ENCODE measurements around the gene TTC34.

The TTC34 gene

GRCh38 chr1:2604156-2604843 is 197.2 kb downstream of the TTC34 start:
- no peak for TF ChIP-seq CTCF (IDR thresholded peaks at IDR 0.05; ENCODE audit: extremely low read depth, insufficient read depth, missing control alignments)
- no peak for DNase-seq (ENCODE audit: low spot score)
- in situ Hi-C loops (cut with MboI; ENCODE audit: low pct_unique_long_range_greater_than_20kb, low sequenced_read_pairs, unreplicated experiment) = no loop called here

- no peak for TF ChIP-seq CTCF (IDR thresholded peaks at IDR 0.05; ENCODE audit: extremely low read depth, insufficient read depth, missing control alignments)
- in situ Hi-C loops (cut with MboI; ENCODE audit: low pct_unique_long_range_greater_than_20kb, low sequenced_read_pairs, unreplicated experiment) = no loop called here
Observed at GRCh38 chr1:2603521-2604155, 197.9 kb downstream of the TTC34 start.

GRCh38 chr1:2602866-2603520 is 198.5 kb downstream of the TTC34 start:
- in situ Hi-C loops (cut with MboI; ENCODE audit: low pct_unique_long_range_greater_than_20kb, low sequenced_read_pairs, unreplicated experiment) = no loop called here
- DNase-seq (ENCODE audit: low spot score) = no peak
- TF ChIP-seq CTCF (IDR thresholded peaks at IDR 0.05; ENCODE audit: extremely low read depth, insufficient read depth, missing control alignments) = no peak

More at GRCh38 chr1:2603521-2604155, 197.9 kb downstream of the TTC34 start:
- DNase-seq (ENCODE audit: low spot score) = no peak

DNA sequence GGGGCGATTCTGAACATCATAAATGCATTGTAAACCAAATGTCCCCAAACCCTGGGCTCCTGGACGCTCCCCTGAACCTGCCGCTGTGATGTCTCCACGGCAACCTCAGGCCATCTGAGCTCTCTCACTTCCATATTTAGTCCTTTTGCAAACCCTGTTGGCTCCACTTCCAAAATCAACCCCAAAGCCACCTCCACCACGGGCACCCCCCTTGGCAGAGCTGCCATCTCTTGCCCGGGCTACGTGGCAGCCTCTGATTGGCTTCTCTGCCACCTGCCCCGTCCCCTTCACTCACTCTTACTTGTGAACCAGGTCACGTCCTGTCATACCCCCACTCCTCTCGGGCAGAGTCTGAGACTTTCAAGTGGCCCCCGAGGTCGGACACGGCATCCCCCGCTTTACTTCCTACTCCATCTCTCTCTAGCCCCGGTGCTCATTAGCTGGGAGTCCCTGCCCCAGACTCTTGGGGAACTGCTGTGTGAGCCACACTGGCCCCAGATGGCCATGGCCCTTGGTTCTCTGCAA is 199.1 kb downstream of the TTC34 start:
- no peak for TF ChIP-seq CTCF (IDR thresholded peaks at IDR 0.05; ENCODE audit: extremely low read depth, insufficient read depth, missing control alignments)
- no peak for DNase-seq (ENCODE audit: low spot score)
- in situ Hi-C loops (cut with MboI; ENCODE audit: low pct_unique_long_range_greater_than_20kb, low sequenced_read_pairs, unreplicated experiment) = no loop called here

DNA sequence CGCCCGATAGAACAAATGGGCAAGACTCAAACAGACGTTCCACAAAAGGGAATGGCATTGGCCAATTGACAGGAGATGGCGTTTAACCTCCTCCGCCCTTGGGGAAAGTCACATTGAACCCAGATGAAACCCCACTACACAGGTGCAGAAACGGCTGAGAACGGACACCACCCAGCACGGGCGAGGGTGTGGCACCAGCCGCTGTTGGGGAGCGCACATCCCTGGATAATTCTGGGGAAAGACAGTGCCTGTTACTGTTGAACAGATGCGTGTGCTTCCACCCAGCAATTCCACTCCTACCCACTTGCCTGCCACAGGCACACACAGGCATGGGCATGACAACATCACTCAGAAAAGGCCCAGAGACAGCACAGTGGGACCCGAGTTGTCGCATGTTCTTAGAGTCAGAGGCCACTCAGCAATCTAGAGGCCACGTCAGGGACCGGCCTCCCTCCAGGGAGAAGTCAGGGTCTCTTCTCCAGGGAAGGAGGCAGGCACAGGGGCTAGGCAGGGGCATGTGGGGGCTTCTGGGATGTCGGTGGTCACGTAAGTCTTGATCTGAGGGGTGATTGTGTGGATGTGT is 199.7 kb downstream of the TTC34 start:
- no peak for TF ChIP-seq CTCF (IDR thresholded peaks at IDR 0.05; ENCODE audit: extremely low read depth, insufficient read depth, missing control alignments)
- no peak for DNase-seq (ENCODE audit: low spot score)
- in situ Hi-C loops (cut with MboI; ENCODE audit: low pct_unique_long_range_greater_than_20kb, low sequenced_read_pairs, unreplicated experiment) = no loop called here

DNA sequence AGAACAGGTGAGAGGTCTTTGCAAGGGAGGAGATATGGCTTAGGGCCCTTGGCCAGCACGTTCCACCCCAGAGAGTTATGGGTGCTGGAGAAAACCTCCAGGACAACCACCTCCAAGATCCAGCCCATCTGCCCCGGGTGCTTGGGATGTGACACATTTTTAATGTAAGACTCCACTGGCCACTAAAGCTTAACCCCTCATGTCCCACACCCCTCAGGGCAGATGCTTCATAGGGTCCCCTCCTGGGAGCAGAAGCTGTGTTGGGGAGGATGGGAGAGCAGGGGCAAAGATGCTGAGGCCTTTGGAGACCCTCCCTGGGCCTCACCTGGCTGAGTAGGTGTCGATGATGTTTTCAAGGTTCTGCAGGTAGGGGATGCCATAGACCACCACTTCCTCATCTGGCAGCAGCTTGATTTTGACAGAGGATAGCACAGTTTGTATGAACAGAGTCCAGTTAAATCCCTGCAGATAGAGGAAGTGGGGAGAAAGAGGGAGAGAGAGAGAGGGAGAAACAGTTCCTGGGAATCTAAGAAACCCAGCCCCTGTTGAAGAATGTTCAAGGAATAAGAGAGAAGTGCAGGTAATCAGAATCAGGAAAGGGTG is 203.1 kb downstream of the TTC34 start:
- in situ Hi-C loops (cut with MboI; ENCODE audit: low pct_unique_long_range_greater_than_20kb, low sequenced_read_pairs, unreplicated experiment) = no loop called here
- no peak for TF ChIP-seq CTCF (IDR thresholded peaks at IDR 0.05; ENCODE audit: extremely low read depth, insufficient read depth, missing control alignments)
- no peak for DNase-seq (ENCODE audit: low spot score)

Measured in GM13977 (cell line).